Endodermal cell (in vitro differentiated cells): ENCODE measurements around the gene TBL3. TPM values are rescaled to one million over a fixed set of nuclear protein-coding genes. Genes with fewer than 3 reads are reported as not detected.

ENCODE experiments used
- DNase-seq: peaks from one replicate; pipeline ENCODE4 v3.0.0-alpha.2; 2017
- H3K27ac ChIP-seq: 2 replicates; pipeline ENCODE4 v1.5.1; 2013; ENCODE audit warnings: mild to moderate bottlenecking, low read depth, low read length, moderate library complexity
- H3K27me3 ChIP-seq: 2 replicates; pipeline ENCODE4 v1.6.1; 2013; ENCODE audit warnings: mild to moderate bottlenecking, low read length, moderate library complexity; ENCODE audit not compliant: insufficient read depth, control insufficient read depth, poor library complexity, severe bottlenecking
- H3K36me3 ChIP-seq: 2 replicates; pipeline ENCODE4 v1.7.0; 2013; ENCODE audit warnings: mild to moderate bottlenecking, low read length, moderate library complexity; ENCODE audit not compliant: control insufficient read depth, insufficient read depth
- H3K4me1 ChIP-seq: one replicate; pipeline ENCODE4 v1.7.0; 2013; ENCODE audit warnings: low read length; ENCODE audit not compliant: control insufficient read depth, insufficient read depth
- H3K4me3 ChIP-seq: 2 replicates; pipeline ENCODE4 v1.5.1; 2013; ENCODE audit warnings: mild to moderate bottlenecking, low read length, moderate library complexity
- H3K9ac ChIP-seq: 2 replicates; pipeline ENCODE4 v1.6.1; 2013; ENCODE audit warnings: mild to moderate bottlenecking, low read length, moderate library complexity; ENCODE audit not compliant: poor library complexity, severe bottlenecking; ENCODE audit errors: extremely low read depth
- H3K9me3 ChIP-seq: 2 replicates; pipeline ENCODE4 v1.6.1; 2013; ENCODE audit warnings: mild to moderate bottlenecking, low read length, moderate library complexity; ENCODE audit not compliant: control insufficient read depth
- H3K27ac Mint-ChIP-seq: 2 replicates; pipeline ENCODE4 v1.8.0; 2020; ENCODE audit warnings: mixed read lengths
- H3K27me3 Mint-ChIP-seq: 2 replicates; pipeline ENCODE4 v1.8.0; 2021; ENCODE audit warnings: mild to moderate bottlenecking, mixed read lengths; ENCODE audit not compliant: insufficient read depth
- H3K36me3 Mint-ChIP-seq: 2 replicates; pipeline ENCODE4 v1.8.0; 2020; ENCODE audit warnings: low read depth, mixed read lengths
- H3K4me1 Mint-ChIP-seq: 2 replicates; pipeline ENCODE4 v1.8.0; 2020; ENCODE audit warnings: mixed read lengths
- H3K4me3 Mint-ChIP-seq: 2 replicates; pipeline ENCODE4 v1.8.0; 2020; ENCODE audit warnings: mild to moderate bottlenecking, moderate library complexity, mixed read lengths
- H3K9me3 Mint-ChIP-seq: 2 replicates; pipeline ENCODE4 v1.8.0; 2020; ENCODE audit warnings: mild to moderate bottlenecking, mixed read lengths
- CTCF ChIP-seq: fragments of 200-600 bp; sonication (generic); conservative IDR thresholded peaks from 2 replicates; pipeline ENCODE4 v1.5.0; 2021; ENCODE audit warnings: antibody characterized with exemption, mild to moderate bottlenecking
- WGBS, 2 experiments: methylation state at CpG; one replicate each; pipeline versions ENCODE4 v1.1.5 to v1.1.7; 2013; ENCODE audit warnings: missing lambda C conversion rate in 2 of 2, mixed read lengths in 1 of 2; ENCODE audit not compliant: insufficient coverage in 1 of 2, insufficient read length in 1 of 2; 5-methylcytosine and 5-hydroxymethylcytosine counted together
- total RNA-seq, 2 donors: library from RNA; stranded (reverse); fragmentation: NEBNext Ultra II Directional in 1 of 2; extraction: Animal tissue kit (Norgen Biotek cat#: 25700) in 1 of 2; gene quantifications; 2 replicates in 1 of 2; 3 replicates in 1 of 2; pipeline ENCODE4 v1.2.1, GENCODE V29; 2021

The TBL3 gene
- total RNA-seq, 2 donors from 2014 or later = 43.4 to 49.7 TPM

GRCh38 chr16:2027024-2028010 is 55.5 kb downstream of the TBL3 start:
- Mint-ChIP-seq H3K4me1 (peaks cover 7% of the 10 kb centered on the region), H3K4me3 (peak overlapping the region; percentile 67), H3K27me3 (peaks cover 36% of the 10 kb centered on the region), H3K36me3 (no peaks in the 10 kb centered on the region), H3K27ac (peak overlapping the region; percentile 36), H3K9me3 (no peaks in the 10 kb centered on the region)
- Histone ChIP-seq H3K27me3 (peaks cover 3% of the 10 kb centered on the region), H3K27ac (no peak overlapping the region), H3K9me3 (no peaks in the 10 kb centered on the region), H3K36me3 (peaks cover 5% of the 10 kb centered on the region), H3K9ac (no peak overlapping the region), H3K4me1 (peaks cover 3% of the 10 kb centered on the region), H3K4me3 (peak overlapping the region; percentile 72)
- TF ChIP-seq CTCF = peak; percentile 18
- DNase-seq = no peak
- 13 to 52% methylated on average over 7 to 76 of the region's 76 CpGs for WGBS, 2 experiments

GRCh38 chr16:2028146-2028545 is 56.3 kb downstream of the TBL3 start:
- H3K4me3 Mint-ChIP-seq = peak overlapping the region; percentile 67
- H3K36me3 ChIP-seq = peaks cover 5% of the 10 kb centered on the region
- TF ChIP-seq CTCF = no peak
- DNase-seq = no peak
- peaks cover 3% of the 10 kb centered on the region for H3K4me1 ChIP-seq
- WGBS, 2 experiments = 85 to 94% methylated on average over 2 to 3 of the region's 3 CpGs
- no peak overlapping the region for H3K9ac ChIP-seq
- no peaks in the 10 kb centered on the region for H3K36me3 Mint-ChIP-seq
- H3K27me3 ChIP-seq = peaks cover 3% of the 10 kb centered on the region
- no peaks in the 10 kb centered on the region for H3K9me3 ChIP-seq
- H3K4me1 Mint-ChIP-seq = peaks cover 4% of the 10 kb centered on the region
- H3K9me3 Mint-ChIP-seq = no peaks in the 10 kb centered on the region
- peaks cover 29% of the 10 kb centered on the region for H3K27me3 Mint-ChIP-seq
- H3K27ac Mint-ChIP-seq = no peak overlapping the region
- peak overlapping the region; percentile 72 for H3K4me3 ChIP-seq
- H3K27ac ChIP-seq = no peak overlapping the region

GRCh38 chr16:2028620-2029220 is 56.9 kb downstream of the TBL3 start:
- H3K4me1 Mint-ChIP-seq = peaks cover 4% of the 10 kb centered on the region
- H3K9ac ChIP-seq = no peak overlapping the region
- H3K36me3 ChIP-seq = peaks cover 5% of the 10 kb centered on the region
- DNase-seq = no peak
- peaks cover 3% of the 10 kb centered on the region for H3K4me1 ChIP-seq
- no peak overlapping the region for H3K4me3 Mint-ChIP-seq
- no peak overlapping the region for H3K27ac Mint-ChIP-seq
- peaks cover 3% of the 10 kb centered on the region for H3K27me3 ChIP-seq
- H3K27me3 Mint-ChIP-seq = peaks cover 29% of the 10 kb centered on the region
- H3K4me3 ChIP-seq = no peak overlapping the region
- no peak for TF ChIP-seq CTCF
- no peaks in the 10 kb centered on the region for H3K36me3 Mint-ChIP-seq
- no peak overlapping the region for H3K27ac ChIP-seq
- no peaks in the 10 kb centered on the region for H3K9me3 ChIP-seq
- WGBS, 2 experiments = 89 to 95% methylated on average over 12 to 18 of the region's 18 CpGs
- H3K9me3 Mint-ChIP-seq = no peaks in the 10 kb centered on the region
